Measurements from ENCODE around the gene CR2.

The CR2 gene

DNA sequence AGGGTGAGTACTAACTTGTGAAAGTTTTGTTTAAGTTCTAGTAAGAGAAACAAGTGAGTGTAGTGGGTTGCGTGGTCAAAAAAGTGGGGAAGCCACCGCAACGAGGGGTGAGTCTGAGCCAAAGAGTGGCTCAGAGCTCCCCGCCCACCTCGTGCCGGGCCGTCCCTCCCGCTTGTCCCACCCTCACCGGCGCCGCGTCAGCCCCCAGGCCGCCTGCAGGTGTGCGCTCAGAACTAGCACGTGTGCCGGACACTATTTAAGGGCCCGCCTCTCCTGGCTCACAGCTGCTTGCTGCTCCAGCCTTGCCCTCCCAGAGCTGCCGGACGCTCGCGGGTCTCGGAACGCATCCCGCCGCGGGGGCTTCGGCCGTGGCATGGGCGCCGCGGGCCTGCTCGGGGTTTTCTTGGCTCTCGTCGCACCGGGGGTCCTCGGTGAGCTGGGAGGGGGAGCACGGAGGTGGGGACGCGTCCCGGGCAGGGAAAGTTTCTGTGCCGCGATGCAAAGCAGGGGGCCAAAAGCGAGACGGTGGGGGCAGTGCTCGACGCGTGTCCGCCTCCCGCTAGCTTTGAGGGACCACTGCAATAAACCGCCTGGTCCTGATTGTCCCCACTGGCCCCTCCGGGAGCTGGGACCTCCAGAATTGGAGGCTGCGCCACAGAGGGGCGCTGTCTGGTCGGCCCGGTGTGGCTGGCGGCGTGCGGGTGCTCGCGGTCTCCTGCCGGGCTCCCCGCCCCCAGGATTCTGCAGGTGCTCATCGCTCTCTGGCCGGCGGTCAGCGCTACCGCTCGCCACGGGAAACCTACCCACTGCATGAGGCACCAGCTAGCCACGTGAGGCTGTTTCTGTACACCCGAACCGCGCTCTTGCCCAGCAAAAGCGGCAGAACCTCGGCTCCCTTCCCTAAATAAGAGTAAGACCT lies at the start of gene CR2:
Gene CR2, plus strand, starts transcription at position 283 of the 919 bp plus-strand sequence. Its CDS starts 91 bp downstream, at position 374.
- DNase-seq: peak; percentile 55 to 56
- no peak within 1 kb of the TSS for H3K27ac Mint-ChIP-seq
- peak; percentile 89 for ATAC-seq
- peaks cover 17% of the 10 kb centered on the region for H3K27me3 Mint-ChIP-seq
- H3K4me1 Mint-ChIP-seq: no peaks in the 10 kb centered on the region
- H3K9me3 Mint-ChIP-seq: no peaks in the 10 kb centered on the region
- H3K4me3 Mint-ChIP-seq: peak within 1 kb of the TSS; percentile 63 to 73

DNA sequence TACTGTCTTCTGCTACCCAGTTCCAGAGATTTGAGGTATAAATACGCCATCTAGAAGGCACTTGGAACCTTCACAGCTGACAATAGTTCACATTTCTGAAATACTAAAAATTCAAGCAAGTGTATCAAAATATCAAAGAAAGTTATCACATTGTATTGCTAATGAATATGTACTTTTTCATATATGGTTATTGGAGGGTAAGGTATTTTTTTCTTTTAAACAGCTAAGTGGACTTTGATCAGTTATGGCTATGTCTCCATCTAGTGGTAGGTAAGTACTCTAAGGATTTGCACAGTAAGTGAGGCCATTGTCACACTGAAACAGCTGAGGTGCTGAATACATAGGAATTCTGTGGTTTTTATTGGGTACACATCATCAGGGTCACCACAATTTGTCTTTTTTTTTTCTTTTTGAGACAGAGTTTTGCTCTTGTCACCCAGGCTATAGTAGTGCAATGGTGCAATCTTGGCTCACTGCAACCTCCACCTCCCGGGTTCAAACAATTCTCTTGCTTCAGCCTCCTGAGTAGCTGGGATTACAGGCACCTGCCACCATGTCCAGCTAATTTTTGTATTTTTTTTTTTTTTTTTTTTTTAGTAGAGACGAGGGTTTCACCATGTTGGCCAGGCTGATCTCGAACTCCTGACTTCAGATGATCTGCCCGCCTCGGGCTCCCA lies 49.1 kb upstream of the CR2 start:
- H3K27ac Mint-ChIP-seq: no peak overlapping the region
- peaks cover 0 to 12% of the 10 kb centered on the region in 2 donors for H3K9me3 Mint-ChIP-seq
- peak; percentile 90 for ATAC-seq
- no peak for DNase-seq
- peaks cover 28% of the 10 kb centered on the region for H3K4me1 Mint-ChIP-seq
- H3K4me3 Mint-ChIP-seq: no peak overlapping the region
- H3K27me3 Mint-ChIP-seq: peaks cover 7% of the 10 kb centered on the region

DNA sequence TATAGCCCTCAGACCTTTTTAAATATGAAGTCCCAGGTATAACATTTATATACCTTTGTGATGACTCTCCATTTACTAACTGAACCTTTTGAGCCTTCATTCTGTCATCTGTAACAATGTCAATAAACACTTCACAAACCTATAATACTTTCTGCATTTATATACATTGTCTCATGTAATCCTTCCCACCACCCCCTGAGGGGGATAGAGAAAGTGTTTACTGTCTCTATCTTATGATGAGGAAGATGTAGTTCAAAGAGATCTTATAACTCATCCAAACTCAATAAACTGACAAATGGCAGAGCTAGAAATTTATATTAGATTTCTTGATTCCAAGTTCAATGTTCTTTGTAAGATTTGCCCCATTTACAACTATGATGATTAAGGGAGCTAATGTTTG lies 48.3 kb upstream of the CR2 start:
- DNase-seq: no peak
- H3K27me3 Mint-ChIP-seq: peaks cover 7% of the 10 kb centered on the region
- H3K27ac Mint-ChIP-seq: no peak overlapping the region
- no peak overlapping the region for H3K4me3 Mint-ChIP-seq
- ATAC-seq: no peak
- peaks cover 2 to 9% of the 10 kb centered on the region in 2 donors for H3K9me3 Mint-ChIP-seq
- H3K4me1 Mint-ChIP-seq: peaks cover 30% of the 10 kb centered on the region

DNA sequence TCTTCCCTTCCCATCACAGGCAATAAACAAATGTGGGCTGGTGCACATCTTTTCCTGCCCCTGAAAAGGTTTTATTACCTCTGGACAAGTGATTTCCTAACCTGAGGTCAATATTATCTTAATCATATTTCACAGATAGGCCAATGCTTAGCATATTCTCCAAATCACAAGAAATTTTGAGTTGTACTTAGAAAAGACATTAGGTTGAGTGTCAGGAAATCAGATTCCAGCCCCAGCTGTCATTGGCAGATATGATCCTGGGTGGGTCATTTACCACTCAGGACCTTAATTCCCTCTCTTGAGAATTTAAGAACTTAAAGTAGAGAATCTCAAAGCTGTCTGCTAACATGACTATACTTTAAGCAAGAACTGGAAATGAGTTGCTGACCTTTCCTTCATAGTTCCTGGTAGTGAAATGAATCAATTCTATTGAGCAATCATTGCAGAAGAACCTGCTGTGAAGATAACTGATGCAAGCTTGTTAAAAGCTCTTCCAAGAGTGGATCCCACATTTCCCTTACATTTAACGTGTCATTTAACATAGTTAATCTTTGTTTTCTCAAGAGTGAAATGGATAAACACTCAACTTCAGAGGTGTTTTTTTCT lies 46.4 kb upstream of the CR2 start:
- DNase-seq: no peak
- Mint-ChIP-seq H3K4me1 (peaks cover 47% of the 10 kb centered on the region), H3K4me3 (peak overlapping the region in 1 of 2 donors; percentile 27)

GRCh38 chr1:207412845-207413244 lies 41.3 kb upstream of the CR2 start:
- Mint-ChIP-seq H3K4me1 (peaks cover 55% of the 10 kb centered on the region), H3K27ac (peak overlapping the region in 1 of 2 donors; percentile 65), H3K9me3 (peaks cover 4 to 5% of the 10 kb centered on the region in 2 donors), H3K4me3 (peak overlapping the region in 1 of 2 donors; percentile 66), H3K27me3 (peaks cover 7% of the 10 kb centered on the region)
- DNase-seq: no peak
- peak; percentile 10 for ATAC-seq

More for the DNA sequence above, 46.4 kb upstream of the CR2 start:
- Mint-ChIP-seq H3K9me3 (peaks cover 0 to 4% of the 10 kb centered on the region in 2 donors), H3K27ac (peak overlapping the region in 1 of 2 donors; percentile 87), H3K27me3 (peaks cover 7% of the 10 kb centered on the region)
- peak; percentile 36 for ATAC-seq

DNA sequence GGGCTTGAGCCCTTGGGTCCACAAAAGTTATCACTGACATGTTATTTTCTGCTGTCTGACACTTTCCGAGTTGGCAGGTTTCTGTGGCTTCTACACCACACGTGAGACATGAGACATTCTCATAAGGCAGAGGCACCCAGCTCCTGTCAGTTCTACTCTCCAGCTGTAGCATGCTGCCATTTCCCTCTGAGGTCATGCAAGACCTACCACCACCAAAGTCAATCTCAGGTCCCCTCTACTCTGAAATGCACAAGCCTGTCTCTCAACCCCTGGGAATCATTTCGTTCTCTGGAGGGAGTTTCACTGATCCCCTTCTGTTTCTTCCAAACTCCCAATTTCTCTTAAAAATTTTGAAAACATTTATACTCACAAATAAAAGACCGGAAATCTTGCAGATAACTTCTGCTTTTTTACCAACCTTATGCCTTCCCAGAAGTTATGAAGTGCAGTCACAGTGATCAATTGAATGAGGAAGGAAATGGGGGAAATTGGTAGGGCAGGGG lies 39.5 kb upstream of the CR2 start:
- Mint-ChIP-seq H3K4me3 (peak overlapping the region; percentile 59 to 65), H3K27ac (peak overlapping the region in 1 of 2 donors; percentile 12), H3K9me3 (peaks cover 9 to 14% of the 10 kb centered on the region in 2 donors), H3K4me1 (peaks cover 43% of the 10 kb centered on the region), H3K27me3 (no peaks in the 10 kb centered on the region)
- ATAC-seq (peak; percentile 88), DNase-seq (peak; percentile 52 to 62)

DNA sequence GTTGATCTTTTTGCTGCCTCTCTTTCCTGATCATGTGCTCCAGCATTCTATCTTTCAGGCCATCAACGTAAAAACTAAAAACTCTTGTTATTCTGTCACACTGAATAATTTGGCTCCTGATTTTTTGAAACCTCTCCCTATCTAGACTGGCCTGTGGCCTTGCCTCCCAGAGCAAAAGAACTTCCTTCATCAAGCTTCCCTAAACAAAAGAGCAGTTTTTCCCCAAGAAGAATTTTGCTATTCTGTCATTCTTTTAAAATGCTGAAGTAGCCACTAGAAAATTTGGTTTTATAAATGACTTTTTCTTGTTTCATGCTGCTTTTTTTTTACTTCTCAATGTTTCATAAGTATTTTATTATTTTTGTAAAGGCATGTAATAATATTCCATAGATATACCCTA lies 37.1 kb upstream of the CR2 start:
- H3K4me3 Mint-ChIP-seq: no peak overlapping the region
- ATAC-seq: no peak
- no peak for DNase-seq
- H3K27ac Mint-ChIP-seq: no peak overlapping the region
- peaks cover 13 to 22% of the 10 kb centered on the region in 2 donors for H3K9me3 Mint-ChIP-seq
- peaks cover 32% of the 10 kb centered on the region for H3K4me1 Mint-ChIP-seq
- H3K27me3 Mint-ChIP-seq: no peaks in the 10 kb centered on the region

DNA sequence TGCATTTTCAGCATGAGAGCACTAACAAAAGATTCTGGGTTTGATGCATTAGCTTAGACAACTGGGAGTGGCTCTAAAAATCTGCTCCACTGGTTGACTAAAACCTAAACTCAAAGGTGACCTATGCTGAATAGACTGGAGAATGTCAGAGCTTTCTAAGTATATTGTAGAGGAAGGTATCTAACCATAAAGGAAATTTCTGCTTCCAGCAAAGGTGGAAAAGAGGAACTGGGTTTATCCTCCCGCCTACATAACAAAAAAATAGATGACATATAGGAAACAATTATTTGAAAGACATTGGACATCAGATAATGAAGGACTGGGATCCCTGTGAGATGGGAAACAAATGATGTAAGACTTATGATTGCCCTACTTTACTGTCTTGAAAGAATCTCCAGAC lies 35.8 kb upstream of the CR2 start:
- no peak for ATAC-seq

GRCh38 chr1:207420109-207420508 lies 34.0 kb upstream of the CR2 start:
- no peak for ATAC-seq
- peaks cover 2% of the 10 kb centered on the region for H3K4me1 Mint-ChIP-seq

More for the DNA sequence above, 35.8 kb upstream of the CR2 start:
- Mint-ChIP-seq H3K27ac (no peak overlapping the region), H3K9me3 (peaks cover 13 to 17% of the 10 kb centered on the region in 2 donors), H3K27me3 (no peaks in the 10 kb centered on the region), H3K4me1 (peaks cover 19% of the 10 kb centered on the region), H3K4me3 (no peak overlapping the region)
- no peak for DNase-seq

GRCh38 chr1:207421078-207421477 lies 33.0 kb upstream of the CR2 start:
- no peak for ATAC-seq
- no peak overlapping the region for H3K4me3 Mint-ChIP-seq

More at GRCh38 chr1:207420109-207420508, 34.0 kb upstream of the CR2 start:
- Mint-ChIP-seq H3K9me3 (peaks cover 13 to 17% of the 10 kb centered on the region in 2 donors), H3K4me3 (no peak overlapping the region), H3K27me3 (no peaks in the 10 kb centered on the region), H3K27ac (no peak overlapping the region)
- DNase-seq: no peak

GRCh38 chr1:207423560-207424292 lies 30.4 kb upstream of the CR2 start:
- DNase-seq (no peak), ATAC-seq (no peak)
- H3K27ac Mint-ChIP-seq: no peak overlapping the region
- H3K9me3 Mint-ChIP-seq: peaks cover 13 to 17% of the 10 kb centered on the region in 2 donors
- no peaks in the 10 kb centered on the region for H3K27me3 Mint-ChIP-seq
- H3K4me1 Mint-ChIP-seq: no peaks in the 10 kb centered on the region
- no peak overlapping the region for H3K4me3 Mint-ChIP-seq

More at GRCh38 chr1:207421078-207421477, 33.0 kb upstream of the CR2 start:
- Mint-ChIP-seq H3K27ac (no peak overlapping the region), H3K27me3 (no peaks in the 10 kb centered on the region), H3K9me3 (peaks cover 13 to 17% of the 10 kb centered on the region in 2 donors), H3K4me1 (no peaks in the 10 kb centered on the region)
- DNase-seq: no peak

DNA sequence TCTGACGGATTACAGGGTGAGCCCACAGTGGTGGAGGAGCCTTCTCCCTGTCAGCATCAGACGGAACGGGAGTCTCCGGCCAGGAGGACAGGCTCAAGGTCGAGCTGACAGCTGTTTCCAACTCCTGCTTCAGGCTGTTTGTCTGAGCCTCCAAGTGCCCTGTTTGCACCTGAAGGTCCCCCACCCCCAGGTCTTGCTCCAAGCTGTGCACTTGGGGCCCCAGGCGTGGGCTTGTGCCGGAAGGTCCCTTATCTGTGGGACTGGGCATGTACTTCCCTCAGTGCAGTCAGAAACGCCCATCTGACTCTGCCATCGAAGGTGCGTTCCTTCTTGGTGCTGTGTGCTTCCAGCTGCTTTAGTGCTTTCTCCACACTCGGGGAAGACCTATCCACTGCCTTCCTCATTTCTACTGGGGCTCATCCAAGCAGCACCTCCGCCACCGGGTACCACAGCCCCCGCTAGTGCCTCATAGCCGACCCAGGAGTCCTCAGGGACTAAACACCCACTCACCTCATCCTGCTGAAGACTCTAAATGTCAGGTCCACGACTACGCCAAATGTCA lies 29.5 kb upstream of the CR2 start:
- no peak overlapping the region for H3K27ac Mint-ChIP-seq
- peaks cover 5% of the 10 kb centered on the region for H3K27me3 Mint-ChIP-seq
- no peak for DNase-seq
- no peak overlapping the region for H3K4me3 Mint-ChIP-seq
- H3K4me1 Mint-ChIP-seq: no peaks in the 10 kb centered on the region
- no peak for ATAC-seq
- peaks cover 8 to 9% of the 10 kb centered on the region in 2 donors for H3K9me3 Mint-ChIP-seq

GRCh38 chr1:207427832-207428585 lies 26.1 kb upstream of the CR2 start:
- no peak for ATAC-seq

GRCh38 chr1:207428783-207429182 lies 25.3 kb upstream of the CR2 start:
- Mint-ChIP-seq H3K4me1 (no peaks in the 10 kb centered on the region), H3K27ac (no peak overlapping the region), H3K4me3 (no peak overlapping the region), H3K27me3 (peaks cover 9% of the 10 kb centered on the region), H3K9me3 (no peaks in the 10 kb centered on the region)
- no peak for ATAC-seq
- DNase-seq: no peak

More at GRCh38 chr1:207427832-207428585, 26.1 kb upstream of the CR2 start:
- Mint-ChIP-seq H3K4me3 (no peak overlapping the region), H3K9me3 (no peaks in the 10 kb centered on the region), H3K4me1 (no peaks in the 10 kb centered on the region), H3K27ac (no peak overlapping the region), H3K27me3 (peaks cover 9% of the 10 kb centered on the region)
- DNase-seq: no peak
